Measurements from ENCODE around the gene GNAO1.

Gene GNAO1

GRCh38 chr16:56300891-56301850 lies 109.9 kb downstream of the GNAO1 start:
- Histone ChIP-seq H3K27ac (no peak overlapping the region), H3K9me3 (no peaks in the 10 kb centered on the region), H3K27me3 (peaks cover 7% of the 10 kb centered on the region), H3K4me3 (ENCODE audit: low read depth in 1 of 2, low read length in 1 of 2) (no peak overlapping the region), H3K4me1 (ENCODE audit: control insufficient read depth in 1 of 2, insufficient read depth in 1 of 2, low read depth in 1 of 2, low read length in 1 of 2) (no peaks in the 10 kb centered on the region), H3K36me3 (no peaks in the 10 kb centered on the region)
- no peak for TF ChIP-seq CTCF (IDR thresholded peaks at IDR 0.05)

GRCh38 chr16:56302506-56302905 lies 111.2 kb downstream of the GNAO1 start:
- no peak for TF ChIP-seq CTCF (IDR thresholded peaks at IDR 0.05)
- H3K4me1 ChIP-seq (ENCODE audit: control insufficient read depth in 1 of 2, insufficient read depth in 1 of 2, low read depth in 1 of 2, low read length in 1 of 2): no peaks in the 10 kb centered on the region
- H3K27me3 ChIP-seq: peaks cover 7% of the 10 kb centered on the region

GRCh38 chr16:56303066-56303715 lies 111.9 kb downstream of the GNAO1 start:
- TF ChIP-seq CTCF (IDR thresholded peaks at IDR 0.05): no peak
- Histone ChIP-seq H3K36me3 (no peaks in the 10 kb centered on the region), H3K9me3 (no peaks in the 10 kb centered on the region), H3K27me3 (peaks cover under 1% of the 10 kb centered on the region), H3K4me3 (ENCODE audit: low read depth in 1 of 2, low read length in 1 of 2) (no peak overlapping the region), H3K27ac (no peak overlapping the region), H3K4me1 (ENCODE audit: control insufficient read depth in 1 of 2, insufficient read depth in 1 of 2, low read depth in 1 of 2, low read length in 1 of 2) (no peaks in the 10 kb centered on the region)

More at GRCh38 chr16:56302506-56302905, 111.2 kb downstream of the GNAO1 start:
- no peaks in the 10 kb centered on the region for H3K9me3 ChIP-seq
- no peak overlapping the region for H3K27ac ChIP-seq
- H3K4me3 ChIP-seq (ENCODE audit: low read depth in 1 of 2, low read length in 1 of 2): no peak overlapping the region
- no peaks in the 10 kb centered on the region for H3K36me3 ChIP-seq

GRCh38 chr16:56303880-56304279 lies 112.6 kb downstream of the GNAO1 start:
- TF ChIP-seq CTCF (IDR thresholded peaks at IDR 0.05): no peak
- Histone ChIP-seq H3K36me3 (no peaks in the 10 kb centered on the region), H3K4me1 (ENCODE audit: control insufficient read depth in 1 of 2, insufficient read depth in 1 of 2, low read depth in 1 of 2, low read length in 1 of 2) (no peaks in the 10 kb centered on the region)

GRCh38 chr16:56305956-56306565 lies 114.8 kb downstream of the GNAO1 start:
- Histone ChIP-seq H3K36me3 (no peaks in the 10 kb centered on the region), H3K27me3 (no peaks in the 10 kb centered on the region), H3K4me1 (ENCODE audit: control insufficient read depth in 1 of 2, insufficient read depth in 1 of 2, low read depth in 1 of 2, low read length in 1 of 2) (no peaks in the 10 kb centered on the region), H3K27ac (no peak overlapping the region), H3K4me3 (ENCODE audit: low read depth in 1 of 2, low read length in 1 of 2) (no peak overlapping the region), H3K9me3 (no peaks in the 10 kb centered on the region)
- TF ChIP-seq CTCF (IDR thresholded peaks at IDR 0.05): no peak

More at GRCh38 chr16:56303880-56304279, 112.6 kb downstream of the GNAO1 start:
- H3K4me3 ChIP-seq (ENCODE audit: low read depth in 1 of 2, low read length in 1 of 2): no peak overlapping the region
- no peaks in the 10 kb centered on the region for H3K27me3 ChIP-seq
- H3K27ac ChIP-seq: no peak overlapping the region
- no peaks in the 10 kb centered on the region for H3K9me3 ChIP-seq

Data from neutrophil (primary cell).